GM19467 (cell line): ENCODE results near the gene FAM222A.

Experiments used
- ATAC-seq: cut with Tn5 transposase; IDR thresholded peaks from one replicate; pipeline ENCODE4 v1.9.1; 2021; ENCODE audit warnings: mild to moderate bottlenecking, moderate library complexity; ENCODE audit not compliant: unreplicated experiment

Gene FAM222A

DNA sequence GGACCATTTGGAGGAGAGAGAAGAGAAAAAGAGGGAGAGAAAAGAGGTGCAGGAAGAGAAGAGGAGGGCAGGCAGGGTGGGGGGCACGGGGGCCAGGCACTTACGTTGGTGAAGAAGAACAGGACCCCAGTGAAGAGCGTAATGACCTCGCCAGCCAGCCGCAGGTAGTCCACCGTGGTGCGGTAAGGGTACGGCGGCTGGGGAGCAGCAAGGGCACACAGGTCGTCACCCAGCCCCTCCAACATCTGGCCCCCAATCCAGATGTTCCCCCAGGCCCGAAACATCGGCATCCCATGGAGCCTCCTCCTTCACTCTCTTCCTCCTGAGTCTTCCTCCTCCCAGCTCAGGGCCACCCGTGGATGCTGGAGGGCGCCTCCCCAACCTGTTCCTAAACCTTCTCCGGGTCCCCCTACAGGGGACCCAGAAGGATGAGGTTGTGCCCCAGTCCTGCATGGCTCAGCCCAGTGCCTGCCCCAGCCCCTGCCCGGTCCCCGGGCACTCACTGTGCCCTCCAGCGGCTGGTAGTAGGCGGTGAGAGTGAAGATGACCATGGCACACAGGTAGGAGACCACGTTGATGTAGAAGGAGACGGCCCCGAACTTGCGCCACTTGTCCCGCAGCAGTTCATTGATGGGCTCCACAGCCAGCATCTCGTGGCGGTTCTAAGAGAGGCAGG is 80.3 kb downstream of the FAM222A start:
- no peak for ATAC-seq

DNA sequence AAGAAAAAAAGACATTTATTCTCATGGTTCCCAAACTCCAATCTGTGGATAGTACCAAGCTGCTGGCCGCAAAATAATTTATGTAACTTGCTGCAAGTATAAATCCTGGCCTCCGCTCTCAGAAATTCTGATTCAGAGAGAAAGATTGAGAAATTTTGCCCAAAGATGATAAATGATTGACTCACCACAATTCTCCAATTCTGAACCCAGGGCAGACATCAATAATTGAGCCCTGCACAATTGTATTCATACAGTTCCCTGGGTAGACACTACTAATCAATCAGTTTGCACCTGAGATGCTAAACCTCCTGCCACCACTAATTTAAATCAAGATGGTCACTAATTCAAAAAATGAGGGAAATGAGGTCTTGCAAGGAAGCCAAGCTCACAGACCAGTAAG is 81.4 kb downstream of the FAM222A start:
- no peak for ATAC-seq

DNA sequence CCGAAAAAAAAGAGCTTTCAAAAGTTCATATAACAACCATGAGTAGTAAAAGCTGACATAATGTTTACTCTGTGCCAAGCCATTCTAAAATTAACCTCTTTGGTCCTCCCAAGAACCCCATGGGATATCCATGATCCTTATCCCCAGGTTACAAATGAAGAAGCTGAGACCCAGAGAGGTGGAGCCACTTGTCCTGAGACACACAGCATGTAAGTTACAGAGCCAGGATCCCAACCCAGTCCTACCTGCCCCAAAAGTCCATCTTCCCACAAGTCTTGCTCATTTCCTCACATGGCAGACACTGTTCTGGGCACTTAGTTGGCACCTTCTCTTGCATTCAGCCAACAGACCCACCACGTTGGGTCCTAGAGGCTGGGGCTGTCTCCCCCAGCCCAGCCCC is 82.4 kb downstream of the FAM222A start:
- ATAC-seq: no peak

GRCh38 chr12:109797905-109798669 is 84.5 kb downstream of the FAM222A start:
- no peak for ATAC-seq

DNA sequence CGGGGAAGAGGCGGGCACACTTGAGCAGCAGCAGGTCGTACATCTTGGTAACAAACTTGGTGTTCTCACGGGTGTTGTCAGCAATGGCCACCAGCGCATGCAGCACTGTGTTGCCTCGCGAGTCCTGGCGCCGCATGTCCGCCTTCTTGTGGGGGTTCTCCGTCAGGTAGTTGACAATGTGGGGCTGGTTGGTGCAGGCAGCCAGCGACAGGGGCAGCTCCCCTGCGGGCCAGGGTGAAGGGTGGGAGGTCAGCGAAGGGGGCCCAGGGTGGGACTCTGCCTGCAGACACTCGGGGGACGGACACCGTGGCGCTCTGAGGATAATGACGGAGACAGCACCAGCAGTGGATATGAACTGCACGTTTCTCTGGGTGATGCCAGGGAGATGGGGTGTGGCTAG is 85.1 kb downstream of the FAM222A start:
- no peak for ATAC-seq

GRCh38 chr12:109800536-109800935 is 86.9 kb downstream of the FAM222A start:
- no peak for ATAC-seq

- no peak for ATAC-seq
Observed at GRCh38 chr12:109802828-109803227, 89.2 kb downstream of the FAM222A start.

- ATAC-seq: no peak
Observed at GRCh38 chr12:109803678-109804077, 90.1 kb downstream of the FAM222A start.

- ATAC-seq: no peak
Observed at GRCh38 chr12:109804820-109805761, 91.5 kb downstream of the FAM222A start.

GRCh38 chr12:109807954-109808643 is 94.5 kb downstream of the FAM222A start:
- ATAC-seq: no peak

DNA sequence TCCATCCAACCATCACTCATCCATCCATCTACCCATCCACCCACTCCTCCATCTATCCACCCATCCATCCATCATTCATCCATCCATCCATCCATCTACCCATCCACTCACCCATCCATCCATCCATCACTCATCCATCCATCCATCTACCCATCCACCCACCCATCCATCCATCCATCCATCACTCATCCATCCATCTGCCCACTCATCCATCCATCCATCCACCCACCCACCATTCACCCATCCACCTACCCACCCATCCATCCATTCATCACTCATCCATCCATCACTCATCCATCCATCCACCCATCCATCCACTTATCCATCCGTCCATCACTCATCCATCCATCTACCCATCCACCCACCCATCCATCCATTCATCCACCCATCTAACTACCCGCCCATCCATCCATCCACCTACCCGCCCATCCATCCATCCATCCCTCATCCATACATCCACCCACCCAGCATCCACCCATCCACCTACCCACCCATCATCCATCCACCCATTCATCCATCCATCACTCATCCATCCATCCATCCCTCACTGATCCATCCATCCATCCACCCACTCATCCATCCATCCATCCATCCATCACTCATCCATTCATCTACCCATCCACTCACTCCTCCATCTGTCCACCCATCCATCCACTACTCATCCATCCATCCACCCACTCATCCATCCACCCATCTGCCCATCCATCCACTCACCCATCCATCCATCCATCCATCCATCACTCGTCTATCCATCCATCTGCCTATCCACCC is 95.4 kb downstream of the FAM222A start:
- ATAC-seq: no peak

DNA sequence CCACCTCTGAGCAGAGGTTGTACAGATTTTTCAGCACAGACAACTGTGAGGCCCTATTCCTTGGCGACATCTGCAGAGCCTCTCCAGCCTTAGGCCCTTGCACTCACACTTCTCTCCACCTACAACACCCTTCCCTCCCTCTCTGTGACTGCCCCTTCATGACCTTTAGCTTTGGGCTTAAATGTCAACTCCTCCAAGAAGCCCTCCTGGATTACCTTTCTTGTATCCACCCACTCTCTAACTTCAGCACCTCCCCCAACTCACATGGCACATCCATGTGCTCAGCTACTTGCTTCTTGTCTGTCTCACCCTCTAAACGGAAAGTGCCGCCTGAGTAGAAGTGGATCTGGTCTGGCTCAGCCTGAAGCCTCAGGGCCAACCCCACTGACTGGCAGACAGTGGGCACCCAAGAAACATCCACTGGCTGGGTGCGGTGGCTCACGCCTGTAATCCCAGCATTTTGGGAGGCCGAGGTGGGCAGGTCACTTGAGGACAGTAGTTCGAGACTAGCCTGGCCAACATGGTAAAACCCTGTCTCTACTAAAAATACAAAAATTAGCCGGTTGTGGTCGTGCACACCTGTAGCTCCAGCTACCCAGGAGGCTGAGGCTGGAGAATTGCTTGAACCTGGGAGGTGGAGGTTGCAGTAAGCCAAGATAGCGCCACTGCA is 97.5 kb downstream of the FAM222A start:
- no peak for ATAC-seq

- no peak for ATAC-seq
Observed at GRCh38 chr12:109811624-109811995, 98.0 kb downstream of the FAM222A start.

- no peak for ATAC-seq
Observed at GRCh38 chr12:109813810-109814416, 100.3 kb downstream of the FAM222A start.

- no peak for ATAC-seq
Observed at GRCh38 chr12:109814600-109815150, 101.0 kb downstream of the FAM222A start.

GRCh38 chr12:109815225-109815624 is 101.6 kb downstream of the FAM222A start:
- no peak for ATAC-seq

DNA sequence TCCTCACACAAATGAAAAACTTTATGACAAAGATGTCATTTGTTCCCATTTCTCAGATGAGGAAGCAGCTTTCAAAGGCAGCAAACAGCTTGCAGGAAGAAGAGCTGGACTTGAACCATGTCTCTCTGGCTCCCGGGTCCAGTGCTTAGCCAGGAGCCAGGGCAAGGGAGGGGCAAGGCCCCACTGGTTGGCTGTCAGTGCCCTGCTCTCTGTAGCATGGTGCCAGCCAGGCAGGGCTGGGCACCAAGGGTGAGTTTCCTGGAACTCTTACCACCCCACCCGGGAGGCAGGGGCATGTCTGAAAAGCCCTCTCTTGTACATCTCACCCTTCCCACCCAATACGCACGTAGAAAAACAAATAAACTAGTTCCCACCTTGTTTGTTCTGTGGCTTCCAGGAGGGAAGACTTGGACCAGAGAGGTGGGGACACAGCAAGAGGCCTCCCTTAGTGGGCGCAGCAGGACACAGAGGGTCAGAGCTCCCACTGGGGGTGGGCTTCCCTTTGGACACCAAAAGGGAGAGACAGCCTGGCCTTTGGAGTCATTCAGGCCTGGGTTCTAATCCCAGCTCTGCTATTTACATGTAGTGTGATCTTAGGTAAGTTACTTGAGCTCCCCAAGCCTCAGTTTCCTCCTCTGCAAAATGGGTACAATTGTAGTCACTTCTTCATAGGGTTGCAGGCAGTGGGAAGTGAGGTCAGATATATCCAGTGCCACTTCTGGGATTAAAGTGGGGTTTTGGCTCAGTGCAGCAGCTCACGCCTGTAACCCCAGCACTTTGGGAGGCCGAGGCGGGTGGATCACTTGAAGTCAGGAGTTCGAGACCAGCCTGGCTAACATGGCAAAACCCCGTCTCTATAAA is 102.4 kb downstream of the FAM222A start:
- no peak for ATAC-seq

- ATAC-seq: no peak
Observed at GRCh38 chr12:109816870-109817269, 103.2 kb downstream of the FAM222A start.
